Liver (tissue), 9 donors: ENCODE measurements around the gene PNLIPRP1. TPM values are rescaled to one million over a fixed set of nuclear protein-coding genes. Genes with fewer than 3 reads are reported as not detected.

Experiments
- DNase-seq: peaks from one replicate; pipeline ENCODE4 v3.0.0-alpha.2; 2017; ENCODE audit warnings: low spot score
- H3K27ac ChIP-seq, 2 donors: one replicate each; pipeline ENCODE4 v1.7.0; 2013; ENCODE audit warnings: inconsistent platforms in 2 of 2, low read length in 2 of 2, control low read depth in 1 of 2, low read depth in 1 of 2, mild to moderate bottlenecking in 1 of 2
- H3K27me3 ChIP-seq, 4 donors: one replicate each; pipeline versions ENCODE4 v1.6.1 to v1.7.0; 2013; ENCODE audit warnings: low read length in 3 of 4, inconsistent platforms in 1 of 4, mild to moderate bottlenecking in 1 of 4, moderate library complexity in 1 of 4; ENCODE audit not compliant: control insufficient read depth in 4 of 4, insufficient read depth in 4 of 4
- H3K36me3 ChIP-seq, 4 donors: one replicate each; pipeline versions ENCODE4 v1.6.1 to v1.7.0; 2013; ENCODE audit warnings: low read length in 3 of 4, mild to moderate bottlenecking in 3 of 4, low read depth in 1 of 4, moderate library complexity in 1 of 4; ENCODE audit not compliant: control insufficient read depth in 4 of 4, insufficient read depth in 3 of 4
- H3K4me1 ChIP-seq, 4 donors: one replicate each; pipeline versions ENCODE4 v1.6.1 to v1.7.0; 2013; ENCODE audit warnings: low read length in 3 of 4, mild to moderate bottlenecking in 3 of 4, moderate library complexity in 1 of 4; ENCODE audit not compliant: control insufficient read depth in 4 of 4, insufficient read depth in 4 of 4
- H3K4me3 ChIP-seq, 3 donors: one replicate each; pipeline versions ENCODE4 v1.6.1 to v1.7.0; 2013; ENCODE audit warnings: low read length in 3 of 3, control low read depth in 1 of 3, low read depth in 1 of 3, mild to moderate bottlenecking in 1 of 3
- H3K9ac ChIP-seq, 2 donors: one replicate each; pipeline ENCODE4 v1.7.0; 2013; ENCODE audit warnings: low read length in 2 of 2, mild to moderate bottlenecking in 2 of 2, moderate library complexity in 2 of 2, control low read depth in 1 of 2, low read depth in 1 of 2
- H3K9me3 ChIP-seq, 4 donors: one replicate each; pipeline versions ENCODE4 v1.6.1 to v1.7.0; 2013; ENCODE audit warnings: low read length in 3 of 4; ENCODE audit not compliant: control insufficient read depth in 4 of 4
- ATF3 ChIP-seq: IDR thresholded peaks from 2 replicates; pipeline ENCODE4 v1.6.1; 2016; ENCODE audit warnings: antibody characterized with exemption
- CTCF ChIP-seq: fragments of 150-350 bp; IDR thresholded peaks from 2 replicates; pipeline ENCODE4 v1.5.1; 2017; ENCODE audit warnings: improper control_type of control experiment, low read depth, low read length; ENCODE audit not compliant: missing input control
- EGR1 ChIP-seq, 2 donors: IDR thresholded peaks; 2 replicates each; pipeline ENCODE4 v1.6.1; 2016 to 2018; ENCODE audit warnings: antibody characterized with exemption in 2 of 2, low read depth in 2 of 2
- FOXA1 ChIP-seq: IDR thresholded peaks from 2 replicates; pipeline ENCODE4 v1.6.1; 2016; ENCODE audit warnings: antibody characterized with exemption
- FOXA2 ChIP-seq: IDR thresholded peaks from 2 replicates; pipeline ENCODE4 v1.6.1; 2016; ENCODE audit warnings: antibody characterized with exemption
- GABPA ChIP-seq, 2 donors: IDR thresholded peaks in 1 of 2; conservative IDR thresholded peaks in 1 of 2; 2 replicates each; pipeline ENCODE4 v1.6.1; 2016; ENCODE audit warnings: antibody characterized with exemption in 2 of 2, mild to moderate bottlenecking in 1 of 2, moderate library complexity in 1 of 2
- HNF4G ChIP-seq: IDR thresholded peaks from 2 replicates; pipeline ENCODE4 v1.6.1; 2016; ENCODE audit warnings: antibody characterized with exemption
- JUND ChIP-seq, 2 donors: IDR thresholded peaks; 2 replicates each; pipeline ENCODE4 v1.6.1; 2016; ENCODE audit warnings: antibody characterized with exemption in 2 of 2
- NR2F2 ChIP-seq: IDR thresholded peaks from 2 replicates; pipeline ENCODE4 v1.6.1; 2016; ENCODE audit warnings: antibody characterized with exemption
- RXRA ChIP-seq, 2 donors: IDR thresholded peaks; 2 replicates each; pipeline ENCODE4 v1.6.1; 2017 to 2018; ENCODE audit warnings: antibody characterized with exemption in 2 of 2, mild to moderate bottlenecking in 1 of 2
- SP1 ChIP-seq: IDR thresholded peaks from 2 replicates; pipeline ENCODE4 v1.6.1; 2018; ENCODE audit warnings: antibody characterized with exemption, mild to moderate bottlenecking
- TAF1 ChIP-seq: conservative IDR thresholded peaks from 2 replicates; pipeline ENCODE4 v1.6.1; 2016; ENCODE audit warnings: antibody characterized with exemption, mild to moderate bottlenecking
- YY1 ChIP-seq: IDR thresholded peaks from 2 replicates; pipeline ENCODE4 v1.6.1; 2016; ENCODE audit warnings: antibody characterized with exemption, mild to moderate bottlenecking
- ZBTB33 ChIP-seq: IDR thresholded peaks from 2 replicates; pipeline ENCODE4 v1.6.1; 2016; ENCODE audit warnings: antibody characterized with exemption
- WGBS: extraction: QIAGEN DNeasy Blood & Tissue Kit; methylation state at CpG from one replicate; pipeline ENCODE4 v1.1.7; 2013; 5-methylcytosine and 5-hydroxymethylcytosine counted together
- polyA plus RNA-seq, 2 donors: library from polyadenylated mRNA; stranded (reverse) in 1 of 2; unstranded in 1 of 2; fragments of 200-250 nt in 1 of 2; fragments of >200 nt in 1 of 2; fragmentation: Nextera tagmentation in 1 of 2; extraction: Ambion mirVana in 1 of 2; gene quantifications; one replicate each; pipeline versions ENCODE4 v1.2.1 to v1.2.3, GENCODE V29; 2013 to 2015
- total RNA-seq, 2 donors: library from RNA; depleted of rRNA; stranded (reverse); fragments of >200 nt; gene quantifications; one replicate each; pipeline ENCODE4 v1.2.3, GENCODE V29; 2014
- TF ChIP-seq, protein P1 (sequence below): IDR thresholded peaks from 2 replicates; pipeline ENCODE4 v1.6.1; 2016; ENCODE audit warnings: antibody characterized with exemption, mild to moderate bottlenecking
- TF ChIP-seq, protein P2 (sequence below): IDR thresholded peaks from 2 replicates; pipeline ENCODE4 v1.6.1; 2016; ENCODE audit warnings: antibody characterized with exemption
- donor health status: healthy.
- donor health status: healthy.
- donor health status: healthy.
- donor health status: healthy.
- donor health status: healthy.

Gene PNLIPRP1
- total and polyA plus RNA-seq, 4 donors = not detected

DNA sequence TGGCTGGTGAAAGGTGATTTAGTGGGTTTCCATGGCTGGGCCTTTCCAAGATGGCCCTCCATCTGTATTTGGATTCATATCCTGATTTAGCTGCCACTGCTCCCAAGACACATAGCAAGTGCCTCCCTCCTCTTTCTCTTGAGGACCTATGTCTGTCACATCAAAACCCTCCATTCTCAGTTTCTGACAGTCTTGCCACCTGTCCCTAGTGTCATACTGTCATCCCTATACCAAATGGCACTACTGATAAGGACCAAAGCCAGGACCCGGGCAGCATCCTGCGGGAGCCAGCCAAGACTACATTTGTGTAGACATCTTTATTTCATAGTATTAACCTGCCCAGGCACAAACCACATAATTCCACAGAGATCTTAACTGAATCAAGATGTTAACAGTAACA is 64.8 kb downstream of the PNLIPRP1 start:
- WGBS = 86% methylated on average over 2 of the region's 2 CpGs
- Histone ChIP-seq H3K9me3 (peaks cover 0 to 3% (median 0%) of the 10 kb centered on the region in 4 donors), H3K4me1 (no peaks in the 10 kb centered on the region), H3K9ac (no peak overlapping the region), H3K4me3 (no peak overlapping the region), H3K27ac (no peak overlapping the region), H3K36me3 (no peaks in the 10 kb centered on the region), H3K27me3 (peaks cover 0 to 8% (median 0%) of the 10 kb centered on the region in 4 donors)
- DNase-seq = no peak
- no peak for TF ChIP-seq YY1
- TF ChIP-seq HNF4G = no peak
- no peak for TF ChIP-seq JUND (IDR thresholded peaks at IDR 0.05)
- TF ChIP-seq TAF1 = no peak
- TF ChIP-seq EGR1 (IDR thresholded peaks at IDR 0.05; ENCODE audit: low read depth in 2 of 2) = no peak
- TF ChIP-seq GABPA (IDR thresholded peaks at IDR 0.05 in 1 of 2, conservative IDR thresholded peaks at IDR 0.05 in 1 of 2) = no peak
- TF ChIP-seq, protein P1, sequence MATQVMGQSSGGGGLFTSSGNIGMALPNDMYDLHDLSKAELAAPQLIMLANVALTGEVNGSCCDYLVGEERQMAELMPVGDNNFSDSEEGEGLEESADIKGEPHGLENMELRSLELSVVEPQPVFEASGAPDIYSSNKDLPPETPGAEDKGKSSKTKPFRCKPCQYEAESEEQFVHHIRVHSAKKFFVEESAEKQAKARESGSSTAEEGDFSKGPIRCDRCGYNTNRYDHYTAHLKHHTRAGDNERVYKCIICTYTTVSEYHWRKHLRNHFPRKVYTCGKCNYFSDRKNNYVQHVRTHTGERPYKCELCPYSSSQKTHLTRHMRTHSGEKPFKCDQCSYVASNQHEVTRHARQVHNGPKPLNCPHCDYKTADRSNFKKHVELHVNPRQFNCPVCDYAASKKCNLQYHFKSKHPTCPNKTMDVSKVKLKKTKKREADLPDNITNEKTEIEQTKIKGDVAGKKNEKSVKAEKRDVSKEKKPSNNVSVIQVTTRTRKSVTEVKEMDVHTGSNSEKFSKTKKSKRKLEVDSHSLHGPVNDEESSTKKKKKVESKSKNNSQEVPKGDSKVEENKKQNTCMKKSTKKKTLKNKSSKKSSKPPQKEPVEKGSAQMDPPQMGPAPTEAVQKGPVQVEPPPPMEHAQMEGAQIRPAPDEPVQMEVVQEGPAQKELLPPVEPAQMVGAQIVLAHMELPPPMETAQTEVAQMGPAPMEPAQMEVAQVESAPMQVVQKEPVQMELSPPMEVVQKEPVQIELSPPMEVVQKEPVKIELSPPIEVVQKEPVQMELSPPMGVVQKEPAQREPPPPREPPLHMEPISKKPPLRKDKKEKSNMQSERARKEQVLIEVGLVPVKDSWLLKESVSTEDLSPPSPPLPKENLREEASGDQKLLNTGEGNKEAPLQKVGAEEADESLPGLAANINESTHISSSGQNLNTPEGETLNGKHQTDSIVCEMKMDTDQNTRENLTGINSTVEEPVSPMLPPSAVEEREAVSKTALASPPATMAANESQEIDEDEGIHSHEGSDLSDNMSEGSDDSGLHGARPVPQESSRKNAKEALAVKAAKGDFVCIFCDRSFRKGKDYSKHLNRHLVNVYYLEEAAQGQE = no peak
- no peak for TF ChIP-seq NR2F2
- TF ChIP-seq CTCF = no peak
- TF ChIP-seq FOXA2 = no peak
- TF ChIP-seq SP1 = no peak
- TF ChIP-seq ZBTB33 = no peak

GRCh38 chr10:116656044-116656443 is 65.3 kb downstream of the PNLIPRP1 start:
- Histone ChIP-seq H3K4me1 (no peaks in the 10 kb centered on the region), H3K36me3 (no peaks in the 10 kb centered on the region), H3K4me3 (no peak overlapping the region), H3K27ac (no peak overlapping the region), H3K27me3 (peaks cover 0 to 8% (median 0%) of the 10 kb centered on the region in 4 donors), H3K9me3 (peaks cover 0 to 3% (median 0%) of the 10 kb centered on the region in 4 donors), H3K9ac (no peak overlapping the region)
- 88% methylated on average over 4 of the region's 4 CpGs for WGBS
- no peak for DNase-seq
- TF ChIP-seq FOXA1 = no peak
- no peak for TF ChIP-seq YY1
- TF ChIP-seq ZBTB33 = no peak
- TF ChIP-seq ATF3 = no peak
- no peak for TF ChIP-seq FOXA2
- TF ChIP-seq HNF4G = no peak
- TF ChIP-seq CTCF = no peak
- TF ChIP-seq, protein P2, sequence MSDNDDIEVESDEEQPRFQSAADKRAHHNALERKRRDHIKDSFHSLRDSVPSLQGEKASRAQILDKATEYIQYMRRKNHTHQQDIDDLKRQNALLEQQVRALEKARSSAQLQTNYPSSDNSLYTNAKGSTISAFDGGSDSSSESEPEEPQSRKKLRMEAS = no peak
- TF ChIP-seq, protein P1 = no peak
- TF ChIP-seq NR2F2 = no peak
- no peak for TF ChIP-seq RXRA (IDR thresholded peaks at IDR 0.05)
